BJ (cell line): ENCODE measurements around the gene GLI3. TPM values are rescaled to one million over a fixed set of nuclear protein-coding genes. Genes with fewer than 3 reads are reported as not detected.

Source experiments
- CTCF ChIA-PET: fragments of 350-600 bp; formaldehyde crosslinking; extraction: SDS; loops from one replicate; lab custom pipeline; 2021; ENCODE audit warnings: antibody characterized with exemption, inconsistent platforms; lab: Yijun Ruan, JAX
- POLR2A ChIA-PET: fragments of 300-600 bp; sonication (Branson Sonifier 250); formaldehyde crosslinking; extraction: SDS; loops from one replicate; lab custom pipeline; 2021; ENCODE audit warnings: antibody characterized with exemption; lab: Charles Lee
- DNase-seq: peaks from one replicate; pipeline ENCODE4 v3.0.0-alpha.2; 2011; ENCODE audit warnings: low read depth
- H3K27me3 ChIP-seq: 2 replicates; pipeline ENCODE4 v1.6.0; 2011; ENCODE audit warnings: low read length; ENCODE audit not compliant: control insufficient read depth, insufficient read depth
- H3K36me3 ChIP-seq: 2 replicates; pipeline ENCODE4 v1.5.1; 2011; ENCODE audit warnings: low read length; ENCODE audit not compliant: control insufficient read depth, insufficient read depth
- H3K4me3 ChIP-seq: 2 replicates; pipeline ENCODE4 v1.5.1; 2011; ENCODE audit warnings: low read depth, mild to moderate bottlenecking, control low read depth, low read length
- CTCF ChIP-seq: IDR thresholded peaks from 2 replicates; pipeline ENCODE4 v1.5.1; 2011; ENCODE audit warnings: low read depth, mild to moderate bottlenecking, control low read depth, inconsistent platforms, low read length, moderate library complexity; ENCODE audit not compliant: insufficient read depth
- polyA plus RNA-seq: library from polyadenylated mRNA; depleted of rRNA; stranded (reverse); fragments of >200 nt; gene quantifications from 2 replicates; pipeline ENCODE4 v1.2.3, GENCODE V29; 2011

The GLI3 gene
- polyA plus RNA-seq, 1 experiment: 5.1 TPM

- H3K4me3 ChIP-seq: no peak overlapping the region
- TF ChIP-seq CTCF: no peak
- POLR2A ChIA-PET: no interaction called here
- DNase-seq: no peak
- no peaks in the 10 kb centered on the region for H3K36me3 ChIP-seq
- CTCF ChIA-PET: interaction anchor here (1.4 kb wide), 1 partner anchor 52 kb away, joined by 5 read pairs; no protein-coding TSS in a partner anchor
- H3K27me3 ChIP-seq: no peaks in the 10 kb centered on the region
Measured at GRCh38 chr7:42095791-42096190, 141.2 kb downstream of the GLI3 start.

GRCh38 chr7:42093349-42093905 is 143.6 kb downstream of the GLI3 start:
- H3K36me3 ChIP-seq: no peaks in the 10 kb centered on the region
- TF ChIP-seq CTCF: no peak
- H3K4me3 ChIP-seq: no peak overlapping the region
- no peaks in the 10 kb centered on the region for H3K27me3 ChIP-seq
- ChIA-PET CTCF (no interaction called here), POLR2A (no interaction called here)
- DNase-seq: no peak

GRCh38 chr7:42091461-42092291 is 145.3 kb downstream of the GLI3 start:
- DNase-seq: no peak
- no peaks in the 10 kb centered on the region for H3K36me3 ChIP-seq
- H3K4me3 ChIP-seq: no peak overlapping the region
- no peak for TF ChIP-seq CTCF
- H3K27me3 ChIP-seq: no peaks in the 10 kb centered on the region
- ChIA-PET CTCF (no interaction called here), POLR2A (no interaction called here)

- Histone ChIP-seq H3K4me3 (no peak overlapping the region), H3K27me3 (no peaks in the 10 kb centered on the region), H3K36me3 (no peaks in the 10 kb centered on the region)
- POLR2A ChIA-PET: no interaction called here
- CTCF ChIA-PET: no interaction called here
- no peak for DNase-seq
- no peak for TF ChIP-seq CTCF
Measured at GRCh38 chr7:42090806-42091205, 146.2 kb downstream of the GLI3 start.

GRCh38 chr7:42090056-42090455 is 147.0 kb downstream of the GLI3 start:
- CTCF ChIA-PET: no interaction called here
- H3K4me3 ChIP-seq: no peak overlapping the region
- POLR2A ChIA-PET: no interaction called here
- H3K36me3 ChIP-seq: no peaks in the 10 kb centered on the region
- DNase-seq: no peak
- no peaks in the 10 kb centered on the region for H3K27me3 ChIP-seq
- TF ChIP-seq CTCF: no peak
